HepG2 (cell line): ENCODE measurements around the gene EIF3L. TPM values are rescaled to one million over a fixed set of nuclear protein-coding genes. Genes with fewer than 3 reads are reported as not detected.

Source experiments
- BHLHE40 ChIP-seq: IDR thresholded peaks from 2 replicates; pipeline ENCODE4 v1.6.1; 2011; ENCODE audit warnings: low read length, improper control_type of control experiment
- E2F2 ChIP-seq: sonication (generic); formaldehyde crosslinking; IDR thresholded peaks from 2 replicates; pipeline ENCODE4 v1.4.0; 2020; ENCODE audit warnings: missing genetic modification reagents, borderline replicate concordance
- ETS1 ChIP-seq: sonication (generic); formaldehyde crosslinking; IDR thresholded peaks from 2 replicates; pipeline ENCODE4 v1.4.0; 2020; ENCODE audit warnings: missing genetic modification reagents
- MNT ChIP-seq: fragments of 450-650 bp; IDR thresholded peaks from 2 replicates; pipeline ENCODE4 v1.6.1; 2016
- SNAPC4 ChIP-seq: sonication (generic); formaldehyde crosslinking; IDR thresholded peaks from 2 replicates; pipeline ENCODE4 v1.4.0; 2020; ENCODE audit warnings: mild to moderate bottlenecking, missing genetic modification reagents
- SNRNP70 ChIP-seq: fragments of 200-400 bp; formaldehyde crosslinking; IDR thresholded peaks from 2 replicates; pipeline ENCODE4 v1.6.1; 2017; ENCODE audit warnings: mild to moderate bottlenecking, low read depth, low read length, moderate library complexity
- STAG1 ChIP-seq: sonication (generic); formaldehyde crosslinking; IDR thresholded peaks from 2 replicates; pipeline ENCODE4 v1.4.0; 2020; ENCODE audit warnings: missing genetic modification reagents
- ZNF484 ChIP-seq: sonication (generic); formaldehyde crosslinking; IDR thresholded peaks from 2 replicates; pipeline ENCODE4 v1.5.1; 2020; ENCODE audit warnings: mild to moderate bottlenecking, low read depth, missing genetic modification reagents, borderline replicate concordance
- ZNF563 ChIP-seq: sonication (generic); formaldehyde crosslinking; IDR thresholded peaks from 2 replicates; pipeline ENCODE4 v1.8.0; 2022; ENCODE audit warnings: mild to moderate bottlenecking, moderate library complexity, missing genetic modification reagents
- ZNF569 ChIP-seq: sonication (generic); formaldehyde crosslinking; IDR thresholded peaks from 2 replicates; pipeline ENCODE4 v1.5.0; 2020; ENCODE audit warnings: mild to moderate bottlenecking, missing genetic modification reagents, moderate library complexity, borderline replicate concordance
- ZNF672 ChIP-seq: sonication (generic); formaldehyde crosslinking; IDR thresholded peaks from 2 replicates; pipeline ENCODE4 v1.8.1; 2022; ENCODE audit warnings: missing genetic modification reagents
- ZNF720 ChIP-seq: sonication (generic); formaldehyde crosslinking; IDR thresholded peaks from 2 replicates; pipeline ENCODE4 v1.4.0; 2020; ENCODE audit warnings: missing genetic modification reagents
- ZZZ3 ChIP-seq: sonication (generic); formaldehyde crosslinking; IDR thresholded peaks from 2 replicates; pipeline ENCODE4 v1.4.0; 2020; ENCODE audit warnings: missing genetic modification reagents, mild to moderate bottlenecking, borderline replicate concordance
- polyA plus RNA-seq, 8 experiments: library from polyadenylated mRNA; depleted of rRNA in 3 of 8; stranded (reverse) in 7 of 8; unstranded in 1 of 8; fragments of >200 nt; fragmentation: Illumina TruSeq in 4 of 8; extraction: Trizol in 4 of 8; gene quantifications; 2 replicates each; pipeline versions ENCODE4 v1.2.1 to v1.2.3, GENCODE V29; 2011 to 2016; ENCODE audit warnings: low read depth in 4 of 8, missing spikeins in 1 of 8, mixed read lengths in 1 of 8; ENCODE audit not compliant: insufficient read depth in 1 of 8
- total RNA-seq, 5 experiments: library from RNA; depleted of rRNA; stranded (reverse); fragments of >200 nt; fragmentation: Illumina TruSeq; extraction: Trizol; gene quantifications; 2 replicates each; pipeline ENCODE4 v1.2.3, GENCODE V29; 2016; ENCODE audit warnings: low read depth in 1 of 5
- TF ChIP-seq, protein P1 (sequence below): sonication (generic); formaldehyde crosslinking; IDR thresholded peaks from 2 replicates; pipeline ENCODE4 v1.5.0; 2020; ENCODE audit warnings: missing genetic modification reagents, mild to moderate bottlenecking, borderline replicate concordance
- TF ChIP-seq, protein P2 (sequence below): sonication (generic); formaldehyde crosslinking; IDR thresholded peaks from 2 replicates; pipeline ENCODE4 v1.4.0; 2020; ENCODE audit warnings: missing genetic modification reagents, mild to moderate bottlenecking, borderline replicate concordance

The EIF3L gene
- total and polyA plus RNA-seq, 2 of the 13 experiments (the other 11 are each of a cell fraction or from before 2014, with no cell fraction given), result 514 to 793 TPM

GRCh38 chr22:37801946-37802309 is 47.3 kb upstream of the EIF3L start (continued):
- TF ChIP-seq SNAPC4 (CRISPR knock-in tag) (no peak), MNT (0 out of 2 replicates have a peak, but pooled peaks have one; percentile 12), ZNF484 (CRISPR knock-in tag) (no peak), BHLHE40 (peak; percentile 65), ETS1 (no peak), ZNF569 (CRISPR knock-in tag) (no peak), ZZZ3 (no peak), ZNF672 (no peak), ZNF563 (CRISPR knock-in tag) (no peak), ZNF720 (no peak), STAG1 (no peak), E2F2 (CRISPR knock-in tag) (no peak), SNRNP70 (no peak)
- TF ChIP-seq, protein P1, sequence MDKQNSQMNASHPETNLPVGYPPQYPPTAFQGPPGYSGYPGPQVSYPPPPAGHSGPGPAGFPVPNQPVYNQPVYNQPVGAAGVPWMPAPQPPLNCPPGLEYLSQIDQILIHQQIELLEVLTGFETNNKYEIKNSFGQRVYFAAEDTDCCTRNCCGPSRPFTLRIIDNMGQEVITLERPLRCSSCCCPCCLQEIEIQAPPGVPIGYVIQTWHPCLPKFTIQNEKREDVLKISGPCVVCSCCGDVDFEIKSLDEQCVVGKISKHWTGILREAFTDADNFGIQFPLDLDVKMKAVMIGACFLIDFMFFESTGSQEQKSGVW (CRISPR knock-in tag), result no peak
- TF ChIP-seq, protein P2, sequence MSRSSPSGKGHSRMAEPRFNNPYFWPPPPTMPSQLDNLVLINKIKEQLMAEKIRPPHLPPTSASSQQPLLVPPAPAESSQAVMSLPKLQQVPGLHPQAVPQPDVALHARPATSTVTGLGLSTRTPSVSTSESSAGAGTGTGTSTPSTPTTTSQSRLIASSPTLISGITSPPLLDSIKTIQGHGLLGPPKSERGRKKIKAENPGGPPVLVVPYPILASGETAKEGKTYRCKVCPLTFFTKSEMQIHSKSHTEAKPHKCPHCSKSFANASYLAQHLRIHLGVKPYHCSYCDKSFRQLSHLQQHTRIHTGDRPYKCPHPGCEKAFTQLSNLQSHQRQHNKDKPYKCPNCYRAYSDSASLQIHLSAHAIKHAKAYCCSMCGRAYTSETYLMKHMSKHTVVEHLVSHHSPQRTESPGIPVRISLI (CRISPR knock-in tag), result peak; percentile 29; the same call in 1 of the 2 replicates
